Gastroesophageal sphincter (tissue), 3 donors: ENCODE results near the gene OR2T3.
"Not testable (repeated sequence)": the region's sequence is repeated elsewhere in the genome, so short reads cannot be mapped to it uniquely, and the experiment has no call there.

ENCODE experiments used
- CTCF ChIP-seq, 4 experiments: fragments of 200-600 bp in 2 of 4; fragments of 450-650 bp in 2 of 4; sonication (generic) in 1 of 4; IDR thresholded peaks; one replicate each; pipeline ENCODE4 v1.5.1; 2017 to 2019; ENCODE audit warnings: antibody characterized with exemption in 4 of 4, mild to moderate bottlenecking in 2 of 4, moderate library complexity in 2 of 4
- POLR2AphosphoS5 ChIP-seq: sonication (generic); formaldehyde crosslinking; IDR thresholded peaks from one replicate; pipeline ENCODE4 v1.6.1; 2017; ENCODE audit warnings: antibody characterized with exemption

- TF ChIP-seq POLR2AphosphoS5; CTCF (IDR thresholded peaks at IDR 0.05): not testable (repeated sequence)
These were observed 24.6 kb upstream of the OR2T3 start for GRCh38 chr1:248448409-248449074.
